GM12875 (cell line): ENCODE data around the gene AAR2.

Experiments
- H3K4me3 ChIP-seq: one replicate; pipeline ENCODE4 v1.5.1; 2011; ENCODE audit warnings: low read depth, low read length, control low read depth
- CTCF ChIP-seq: IDR thresholded peaks from 2 replicates; pipeline ENCODE4 v1.5.1; 2011; ENCODE audit warnings: low read depth, mild to moderate bottlenecking, control low read depth, inconsistent platforms, low read length, moderate library complexity, borderline replicate concordance; ENCODE audit not compliant: insufficient read depth

Gene AAR2

GRCh38 chr20:36246401-36246800 is 10.1 kb downstream of the AAR2 start:
- no peak for TF ChIP-seq CTCF
- no peak overlapping the region for H3K4me3 ChIP-seq

- no peak for TF ChIP-seq CTCF
- H3K4me3 ChIP-seq, result no peak overlapping the region
These were observed 12.6 kb downstream of the AAR2 start for GRCh38 chr20:36248836-36249235.

- no peak for TF ChIP-seq CTCF
- H3K4me3 ChIP-seq, result no peak overlapping the region
These were observed 13.2 kb downstream of the AAR2 start for GRCh38 chr20:36249450-36249849.

- no peak for TF ChIP-seq CTCF
- no peak overlapping the region for H3K4me3 ChIP-seq
These were observed 15.1 kb downstream of the AAR2 start for GRCh38 chr20:36251426-36251825.

GRCh38 chr20:36252511-36252910 is 16.2 kb downstream of the AAR2 start:
- no peak for TF ChIP-seq CTCF

GRCh38 chr20:36253036-36253435 is 16.8 kb downstream of the AAR2 start:
- no peak overlapping the region for H3K4me3 ChIP-seq
- TF ChIP-seq CTCF, result no peak

More at GRCh38 chr20:36252511-36252910, 16.2 kb downstream of the AAR2 start:
- H3K4me3 ChIP-seq, result no peak overlapping the region

- no peak for TF ChIP-seq CTCF
- no peak overlapping the region for H3K4me3 ChIP-seq
These were observed 17.8 kb downstream of the AAR2 start for GRCh38 chr20:36254076-36254475.
